SK-N-SH treated with all-trans-retinoic acid at 6 μM for 48 hours (cell line): ENCODE data around the gene DBNDD2.

Experiments
- ATAC-seq: fragments of 200-7000 bp; cut with Tn5 transposase; 3 replicates; pipeline ENCODE4 v1.9.1; 2020; ENCODE audit warnings: mild to moderate bottlenecking, moderate library complexity
- ARNTL ChIP-seq: fragments of 450-650 bp; formaldehyde crosslinking; IDR thresholded peaks from 2 replicates; pipeline ENCODE4 v1.5.0; 2020; ENCODE audit warnings: low read depth, mild to moderate bottlenecking, moderate library complexity, borderline replicate concordance
- BACH2 ChIP-seq: fragments of 250-450 bp; sonication (Bioruptor Pico); IDR thresholded peaks from 2 replicates; pipeline ENCODE4 v1.9.0; 2021; ENCODE audit warnings: mild to moderate bottlenecking, borderline replicate concordance
- CREB5 ChIP-seq: fragments of 250-450 bp; sonication (Bioruptor Pico); IDR thresholded peaks from 2 replicates; pipeline ENCODE4 v1.5.1; 2020; ENCODE audit warnings: low read depth, mild to moderate bottlenecking, moderate library complexity
- CSDC2 ChIP-seq: fragments of 250-450 bp; sonication (Bioruptor Pico); IDR thresholded peaks from 2 replicates; pipeline ENCODE4 v1.5.0; 2020; ENCODE audit warnings: mild to moderate bottlenecking, moderate library complexity
- ESRRG ChIP-seq: fragments of 250-450 bp; sonication (Bioruptor Pico); IDR thresholded peaks from 2 replicates; pipeline ENCODE4 v1.6.1; 2021; ENCODE audit warnings: mild to moderate bottlenecking
- GLIS3 ChIP-seq: fragments of 250-450 bp; sonication (Bioruptor Pico); IDR thresholded peaks from 2 replicates; pipeline ENCODE4 v1.5.0; 2020; ENCODE audit warnings: mild to moderate bottlenecking, moderate library complexity
- OSR1 ChIP-seq: fragments of 250-450 bp; sonication (Bioruptor Pico); IDR thresholded peaks from 2 replicates; pipeline ENCODE4 v1.8.0; 2022; ENCODE audit warnings: moderate library complexity, mild to moderate bottlenecking, inconsistent platforms
- PATZ1 ChIP-seq: fragments of 250-450 bp; sonication (Bioruptor Pico); IDR thresholded peaks from 2 replicates; pipeline ENCODE4 v1.8.0; 2020; ENCODE audit warnings: mild to moderate bottlenecking, moderate library complexity, borderline replicate concordance
- PPARA ChIP-seq: fragments of 250-450 bp; sonication (Bioruptor Pico); IDR thresholded peaks from 2 replicates; pipeline ENCODE4 v1.5.0; 2020; ENCODE audit warnings: mild to moderate bottlenecking, borderline replicate concordance
- RARB ChIP-seq: fragments of 250-450 bp; sonication (Bioruptor Pico); IDR thresholded peaks from 2 replicates; pipeline ENCODE4 v1.8.0; 2021; ENCODE audit warnings: mild to moderate bottlenecking, moderate library complexity
- TCF4 ChIP-seq: fragments of 250-450 bp; sonication (Bioruptor Pico); IDR thresholded peaks from 2 replicates; pipeline ENCODE4 v1.8.0; 2021; ENCODE audit warnings: mild to moderate bottlenecking, moderate library complexity, borderline replicate concordance
- TOX ChIP-seq: fragments of 250-450 bp; sonication (Bioruptor Pico); IDR thresholded peaks from 2 replicates; pipeline ENCODE4 v1.8.0; 2021; ENCODE audit warnings: mild to moderate bottlenecking, moderate library complexity, borderline replicate concordance
- ZC3H10 ChIP-seq: fragments of 250-450 bp; sonication (Bioruptor Pico); IDR thresholded peaks from 2 replicates; pipeline ENCODE4 v1.5.1; 2021; ENCODE audit warnings: mild to moderate bottlenecking, moderate library complexity
- ZFP3 ChIP-seq: fragments of 250-450 bp; sonication (Bioruptor Pico); IDR thresholded peaks from 2 replicates; pipeline ENCODE4 v1.5.0; 2020; ENCODE audit warnings: mild to moderate bottlenecking, moderate library complexity
- ZFP30 ChIP-seq: fragments of 450-650 bp; formaldehyde crosslinking; IDR thresholded peaks from 2 replicates; pipeline ENCODE4 v1.5.0; 2022; ENCODE audit warnings: mild to moderate bottlenecking, moderate library complexity
- ZNF565 ChIP-seq: fragments of 450-650 bp; formaldehyde crosslinking; conservative IDR thresholded peaks from 2 replicates; pipeline ENCODE4 v1.5.0; 2020; ENCODE audit warnings: low read depth, mild to moderate bottlenecking, moderate library complexity
- ZNF70 ChIP-seq: fragments of 450-650 bp; formaldehyde crosslinking; IDR thresholded peaks from 2 replicates; pipeline ENCODE4 v1.5.0; 2020; ENCODE audit warnings: mild to moderate bottlenecking, moderate library complexity
- ZNF8 ChIP-seq: fragments of 450-650 bp; formaldehyde crosslinking; IDR thresholded peaks from 2 replicates; pipeline ENCODE4 v1.5.0; 2020; ENCODE audit warnings: mild to moderate bottlenecking, moderate library complexity
- TF ChIP-seq, protein P1 (sequence below): fragments of 250-450 bp; sonication (Bioruptor Pico); IDR thresholded peaks from 2 replicates; pipeline ENCODE4 v1.8.0; 2021; ENCODE audit warnings: low read depth, mild to moderate bottlenecking, moderate library complexity, borderline replicate concordance
- TF ChIP-seq, protein P2 (sequence below): fragments of 250-450 bp; sonication (Bioruptor Pico); IDR thresholded peaks from 2 replicates; pipeline ENCODE4 v1.5.0; 2020; ENCODE audit warnings: mild to moderate bottlenecking, moderate library complexity
- TF ChIP-seq, protein P3 (sequence below): fragments of 250-450 bp; sonication (Bioruptor Pico); IDR thresholded peaks from 2 replicates; pipeline ENCODE4 v1.5.1; 2021; ENCODE audit warnings: mild to moderate bottlenecking, moderate library complexity

Gene DBNDD2

DNA sequence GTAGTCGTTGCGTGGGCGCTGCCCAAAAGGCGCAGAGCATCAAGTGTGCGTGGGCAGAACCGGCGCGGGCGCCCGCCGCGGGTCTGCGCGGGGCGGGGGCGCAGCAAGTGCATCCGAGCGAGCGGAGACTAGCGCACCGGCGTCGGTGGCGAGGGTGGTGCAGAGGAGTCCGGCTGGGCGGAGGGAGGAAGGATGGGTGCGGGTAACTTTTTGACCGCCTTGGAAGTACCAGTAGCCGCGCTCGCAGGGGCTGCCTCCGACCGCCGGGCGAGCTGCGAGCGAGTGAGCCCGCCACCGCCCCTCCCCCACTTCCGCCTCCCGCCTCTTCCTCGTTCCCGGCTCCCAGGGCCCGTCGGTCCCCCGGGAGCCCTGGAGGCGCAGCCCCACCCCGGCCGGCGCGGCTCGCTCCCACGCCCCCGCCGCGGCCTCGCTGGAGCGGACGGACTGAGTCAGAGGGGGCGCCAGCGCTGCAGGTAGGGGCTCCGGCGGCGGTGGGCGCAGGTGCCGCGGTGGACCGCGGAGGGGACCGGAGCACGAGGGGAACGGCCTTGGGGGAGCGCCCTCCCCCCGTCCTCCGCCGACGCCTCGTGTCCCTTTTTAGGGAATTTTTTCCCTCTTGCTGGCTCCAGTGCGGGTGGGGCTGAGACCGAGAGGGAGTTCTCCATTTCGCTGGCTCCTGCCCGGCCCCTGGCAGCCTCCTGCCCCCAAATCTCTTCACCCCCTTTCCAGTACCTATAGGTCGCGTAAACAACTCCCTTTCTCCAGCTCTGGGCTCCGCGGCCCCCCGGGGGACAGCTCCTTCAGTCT, 1.6 kb upstream of the DBNDD2 start:
- ATAC-seq = peak; percentile 64
- TF ChIP-seq RARB (CRISPR knock-in tag) = no peak
- TF ChIP-seq ZC3H10 (CRISPR knock-in tag) = no peak
- no peak for TF ChIP-seq TCF4 (CRISPR knock-in tag)
- TF ChIP-seq PPARA (CRISPR knock-in tag) = no peak
- TF ChIP-seq ZFP3 (CRISPR knock-in tag) = no peak
- TF ChIP-seq, all 23 proteins: peak for 0

DNA sequence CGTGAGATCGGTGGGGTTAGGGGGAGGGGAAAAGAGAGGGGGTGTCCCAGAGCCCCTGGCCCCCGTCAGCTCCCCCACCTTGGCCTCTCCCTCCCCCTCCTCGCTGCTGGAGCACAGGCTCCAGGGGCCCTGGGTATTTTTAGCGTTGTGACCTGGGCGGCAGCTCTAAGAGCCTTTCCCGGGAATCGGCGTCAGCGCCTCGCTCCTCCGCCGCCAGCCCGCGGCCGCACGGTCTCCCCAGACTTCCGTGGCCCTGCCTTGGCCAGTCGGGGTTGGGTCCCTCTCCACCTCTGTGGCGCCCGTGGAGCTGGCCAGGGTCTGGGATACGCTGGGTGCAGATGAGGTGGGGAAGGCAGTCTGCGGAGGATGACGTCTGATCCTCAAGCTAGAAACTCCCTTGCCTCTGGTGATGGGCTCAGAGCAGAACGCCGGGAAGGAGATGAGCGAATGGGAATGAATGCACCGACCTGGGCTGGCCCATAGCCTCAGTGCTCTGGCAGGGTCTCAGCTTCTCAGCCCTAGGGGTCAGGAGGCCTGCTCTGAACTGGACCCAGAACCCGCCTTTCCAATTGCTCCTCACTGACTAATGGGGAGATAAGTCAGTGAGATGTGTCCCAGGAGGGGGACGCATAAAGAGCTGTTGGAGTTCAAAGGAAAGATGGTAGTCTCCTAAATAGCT, 883 bp upstream of the DBNDD2 start:
- no peak for TF ChIP-seq ZFP3 (CRISPR knock-in tag)
- TF ChIP-seq RARB (CRISPR knock-in tag) = no peak
- TF ChIP-seq ZNF565 (CRISPR knock-in tag) = no peak
- no peak for TF ChIP-seq BACH2
- no peak for TF ChIP-seq GLIS3
- no peak for TF ChIP-seq ARNTL (CRISPR knock-in tag)
- TF ChIP-seq ZNF8 = no peak
- no peak for TF ChIP-seq TOX (CRISPR knock-in tag)
- TF ChIP-seq ESRRG = no peak
- TF ChIP-seq ZC3H10 (CRISPR knock-in tag) = no peak
- peak; percentile 48 for ATAC-seq

- no peak for ATAC-seq
- TF ChIP-seq, protein P1, sequence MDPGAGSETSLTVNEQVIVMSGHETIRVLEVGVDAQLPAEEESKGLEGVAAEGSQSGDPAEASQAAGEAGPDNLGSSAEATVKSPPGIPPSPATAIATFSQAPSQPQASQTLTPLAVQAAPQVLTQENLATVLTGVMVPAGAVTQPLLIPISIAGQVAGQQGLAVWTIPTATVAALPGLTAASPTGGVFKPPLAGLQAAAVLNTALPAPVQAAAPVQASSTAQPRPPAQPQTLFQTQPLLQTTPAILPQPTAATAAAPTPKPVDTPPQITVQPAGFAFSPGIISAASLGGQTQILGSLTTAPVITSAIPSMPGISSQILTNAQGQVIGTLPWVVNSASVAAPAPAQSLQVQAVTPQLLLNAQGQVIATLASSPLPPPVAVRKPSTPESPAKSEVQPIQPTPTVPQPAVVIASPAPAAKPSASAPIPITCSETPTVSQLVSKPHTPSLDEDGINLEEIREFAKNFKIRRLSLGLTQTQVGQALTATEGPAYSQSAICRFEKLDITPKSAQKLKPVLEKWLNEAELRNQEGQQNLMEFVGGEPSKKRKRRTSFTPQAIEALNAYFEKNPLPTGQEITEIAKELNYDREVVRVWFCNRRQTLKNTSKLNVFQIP (CRISPR knock-in tag) = no peak
- no peak for TF ChIP-seq ESRRG
- TF ChIP-seq ZC3H10 (CRISPR knock-in tag) = no peak
- no peak for TF ChIP-seq ZNF8
- no peak for TF ChIP-seq RARB (CRISPR knock-in tag)
- no peak for TF ChIP-seq ZNF70 (CRISPR knock-in tag)
- TF ChIP-seq ZFP30 (CRISPR knock-in tag) = no peak
- no peak for TF ChIP-seq CREB5 (CRISPR knock-in tag)
- no peak for TF ChIP-seq PPARA (CRISPR knock-in tag)
- no peak for TF ChIP-seq TOX (CRISPR knock-in tag)
- no peak for TF ChIP-seq CSDC2 (CRISPR knock-in tag)
- no peak for TF ChIP-seq OSR1 (CRISPR knock-in tag)
- no peak for TF ChIP-seq ARNTL (CRISPR knock-in tag)
- no peak for TF ChIP-seq GLIS3
- TF ChIP-seq, protein P2, sequence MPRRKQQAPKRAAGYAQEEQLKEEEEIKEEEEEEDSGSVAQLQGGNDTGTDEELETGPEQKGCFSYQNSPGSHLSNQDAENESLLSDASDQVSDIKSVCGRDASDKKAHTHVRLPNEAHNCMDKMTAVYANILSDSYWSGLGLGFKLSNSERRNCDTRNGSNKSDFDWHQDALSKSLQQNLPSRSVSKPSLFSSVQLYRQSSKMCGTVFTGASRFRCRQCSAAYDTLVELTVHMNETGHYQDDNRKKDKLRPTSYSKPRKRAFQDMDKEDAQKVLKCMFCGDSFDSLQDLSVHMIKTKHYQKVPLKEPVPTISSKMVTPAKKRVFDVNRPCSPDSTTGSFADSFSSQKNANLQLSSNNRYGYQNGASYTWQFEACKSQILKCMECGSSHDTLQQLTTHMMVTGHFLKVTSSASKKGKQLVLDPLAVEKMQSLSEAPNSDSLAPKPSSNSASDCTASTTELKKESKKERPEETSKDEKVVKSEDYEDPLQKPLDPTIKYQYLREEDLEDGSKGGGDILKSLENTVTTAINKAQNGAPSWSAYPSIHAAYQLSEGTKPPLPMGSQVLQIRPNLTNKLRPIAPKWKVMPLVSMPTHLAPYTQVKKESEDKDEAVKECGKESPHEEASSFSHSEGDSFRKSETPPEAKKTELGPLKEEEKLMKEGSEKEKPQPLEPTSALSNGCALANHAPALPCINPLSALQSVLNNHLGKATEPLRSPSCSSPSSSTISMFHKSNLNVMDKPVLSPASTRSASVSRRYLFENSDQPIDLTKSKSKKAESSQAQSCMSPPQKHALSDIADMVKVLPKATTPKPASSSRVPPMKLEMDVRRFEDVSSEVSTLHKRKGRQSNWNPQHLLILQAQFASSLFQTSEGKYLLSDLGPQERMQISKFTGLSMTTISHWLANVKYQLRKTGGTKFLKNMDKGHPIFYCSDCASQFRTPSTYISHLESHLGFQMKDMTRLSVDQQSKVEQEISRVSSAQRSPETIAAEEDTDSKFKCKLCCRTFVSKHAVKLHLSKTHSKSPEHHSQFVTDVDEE (CRISPR knock-in tag) = no peak
- no peak for TF ChIP-seq BACH2
- TF ChIP-seq, protein P3, sequence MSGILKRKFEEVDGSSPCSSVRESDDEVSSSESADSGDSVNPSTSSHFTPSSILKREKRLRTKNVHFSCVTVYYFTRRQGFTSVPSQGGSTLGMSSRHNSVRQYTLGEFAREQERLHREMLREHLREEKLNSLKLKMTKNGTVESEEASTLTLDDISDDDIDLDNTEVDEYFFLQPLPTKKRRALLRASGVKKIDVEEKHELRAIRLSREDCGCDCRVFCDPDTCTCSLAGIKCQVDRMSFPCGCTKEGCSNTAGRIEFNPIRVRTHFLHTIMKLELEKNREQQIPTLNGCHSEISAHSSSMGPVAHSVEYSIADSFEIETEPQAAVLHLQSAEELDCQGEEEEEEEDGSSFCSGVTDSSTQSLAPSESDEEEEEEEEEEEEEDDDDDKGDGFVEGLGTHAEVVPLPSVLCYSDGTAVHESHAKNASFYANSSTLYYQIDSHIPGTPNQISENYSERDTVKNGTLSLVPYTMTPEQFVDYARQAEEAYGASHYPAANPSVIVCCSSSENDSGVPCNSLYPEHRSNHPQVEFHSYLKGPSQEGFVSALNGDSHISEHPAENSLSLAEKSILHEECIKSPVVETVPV (CRISPR knock-in tag) = no peak
- no peak for TF ChIP-seq PATZ1 (CRISPR knock-in tag)
- TF ChIP-seq ZNF565 (CRISPR knock-in tag) = no peak
- TF ChIP-seq TCF4 (CRISPR knock-in tag) = no peak
- TF ChIP-seq, all 23 proteins: peak for 0
These were observed 641 bp downstream of the DBNDD2 start for GRCh38 chr20:45408646-45409213.
